ENCODE data around the gene ADI1. TPM values are rescaled to one million over a fixed set of nuclear protein-coding genes. Genes with fewer than 3 reads are reported as not detected.
A peak's percentile ranks its signal among the peaks of the same experiment; 100 is the strongest.

Gene ADI1
- total and polyA plus RNA-seq, 7 experiments from 2014 or later: 26.4 to 73.3 (median 39.6) TPM

DNA sequence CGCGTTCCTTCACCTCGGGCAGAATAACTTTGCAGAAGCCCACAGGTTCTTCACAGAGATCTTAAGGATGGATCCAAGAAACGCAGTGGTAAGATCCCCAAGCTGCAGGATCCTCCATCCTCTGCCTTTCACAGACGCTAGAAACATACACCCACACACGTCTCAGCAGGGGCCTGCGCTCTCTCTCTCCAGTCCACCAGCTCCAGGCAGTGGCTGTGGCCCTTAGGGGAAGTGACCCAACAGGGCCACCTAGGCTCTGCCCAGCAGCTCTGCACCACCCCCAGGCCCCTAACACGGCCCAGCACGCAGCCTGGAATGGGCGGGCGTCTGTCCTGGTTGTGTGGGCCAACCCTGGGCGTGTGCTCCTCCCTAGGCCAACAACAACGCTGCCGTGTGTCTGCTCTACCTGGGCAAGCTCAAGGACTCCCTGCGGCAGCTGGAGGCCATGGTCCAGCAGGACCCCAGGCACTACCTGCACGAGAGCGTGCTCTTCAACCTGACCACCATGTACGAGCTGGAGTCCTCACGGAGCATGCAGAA lies 40.4 kb downstream of the ADI1 start:
- intact Hi-C loops (cut with micrococcal nuclease): no loop called here
- no peak for ATAC-seq
- Histone ChIP-seq H3K27ac (ENCODE audit: low read depth, low read length) (no peak overlapping the region), H3K27me3 (ENCODE audit: control insufficient read depth in 2 of 2, insufficient read depth in 2 of 2, low read length in 2 of 2) (no peaks in the 10 kb centered on the region), H3K9me3 (ENCODE audit: control insufficient read depth in 2 of 3, low read length in 3 of 3) (no peaks in the 10 kb centered on the region), H3K4me3 (ENCODE audit: low read length) (no peak overlapping the region), H3K4me1 (ENCODE audit: control insufficient read depth in 2 of 2, insufficient read depth in 2 of 2, low read length in 2 of 2) (no peaks in the 10 kb centered on the region), H3K36me3 (ENCODE audit: control insufficient read depth in 2 of 3, insufficient read depth in 3 of 3, low read length in 3 of 3) (peaks cover 0 to 58% (median 0%) of the 10 kb centered on the region in 3 experiments)
- Mint-ChIP-seq H3K9me3 (no peaks in the 10 kb centered on the region), H3K27ac (peak overlapping the region in 1 of 9 donors; percentile 38), H3K36me3 (peaks cover 3 to 40% (median 3%) of the 10 kb centered on the region in 5 donors), H3K27me3 (no peaks in the 10 kb centered on the region), H3K4me1 (peaks cover 2 to 39% (median 20%) of the 10 kb centered on the region in 7 donors), H3K4me3 (no peak overlapping the region)
- CTCF ChIA-PET: no interaction called here
- DNase-seq: no peak
- POLR2A ChIA-PET: no interaction called here

DNA sequence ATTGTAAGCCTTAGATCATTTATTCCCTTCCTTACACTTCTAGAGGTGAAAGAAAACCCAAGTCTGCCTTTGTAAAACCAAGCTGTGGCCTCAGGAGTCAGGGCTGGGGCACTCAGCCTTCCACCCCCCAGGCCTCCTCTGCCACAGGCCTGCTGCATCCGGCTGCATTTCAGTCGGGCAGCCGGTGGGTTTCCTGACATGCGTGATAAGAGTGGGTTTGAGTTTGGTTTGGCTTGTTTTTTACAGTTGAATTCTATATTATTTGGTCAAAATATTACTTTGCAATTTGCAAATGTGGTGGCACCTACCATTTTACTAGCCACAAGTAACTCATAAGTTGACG lies 42.4 kb downstream of the ADI1 start:
- Histone ChIP-seq H3K27ac (ENCODE audit: low read depth, low read length) (no peak overlapping the region), H3K9me3 (ENCODE audit: control insufficient read depth in 2 of 3, low read length in 3 of 3) (no peaks in the 10 kb centered on the region), H3K27me3 (ENCODE audit: control insufficient read depth in 2 of 2, insufficient read depth in 2 of 2, low read length in 2 of 2) (no peaks in the 10 kb centered on the region), H3K36me3 (ENCODE audit: control insufficient read depth in 2 of 3, insufficient read depth in 3 of 3, low read length in 3 of 3) (peaks cover 0 to 67% (median 0%) of the 10 kb centered on the region in 3 experiments), H3K4me3 (ENCODE audit: low read length) (no peak overlapping the region), H3K4me1 (ENCODE audit: control insufficient read depth in 2 of 2, insufficient read depth in 2 of 2, low read length in 2 of 2) (no peaks in the 10 kb centered on the region)
- POLR2A ChIA-PET: no interaction called here
- CTCF ChIA-PET: no interaction called here
- no peak for DNase-seq
- H3K4me3 Mint-ChIP-seq: no peak overlapping the region
- intact Hi-C loops (cut with micrococcal nuclease): no loop called here
- H3K27me3 Mint-ChIP-seq: no peaks in the 10 kb centered on the region
- H3K4me1 Mint-ChIP-seq: peaks cover 2 to 25% (median 17%) of the 10 kb centered on the region in 7 donors
- H3K36me3 Mint-ChIP-seq: peaks cover 3 to 53% (median 11%) of the 10 kb centered on the region in 5 donors
- H3K27ac Mint-ChIP-seq: peak overlapping the region in 1 of 9 donors; percentile 46
- no peak for ATAC-seq
- no peaks in the 10 kb centered on the region for H3K9me3 Mint-ChIP-seq

- Mint-ChIP-seq H3K4me3 (no peak overlapping the region), H3K36me3 (peaks cover 3 to 57% (median 11%) of the 10 kb centered on the region in 5 donors), H3K27ac (peak overlapping the region in 3 of 9 donors; percentile 7 to 46 (median 33)), H3K4me1 (peaks cover 2 to 20% (median 17%) of the 10 kb centered on the region in 7 donors), H3K9me3 (no peaks in the 10 kb centered on the region), H3K27me3 (no peaks in the 10 kb centered on the region)
- no peak overlapping the region for H3K27ac ChIP-seq (ENCODE audit: low read depth, low read length)
- DNase-seq (no peak), ATAC-seq (no peak)
- ChIA-PET CTCF (no interaction called here), POLR2A (no interaction called here)
- no peaks in the 10 kb centered on the region for H3K27me3 ChIP-seq (ENCODE audit: control insufficient read depth in 2 of 2, insufficient read depth in 2 of 2, low read length in 2 of 2)
- no peaks in the 10 kb centered on the region for H3K9me3 ChIP-seq (ENCODE audit: control insufficient read depth in 2 of 3, low read length in 3 of 3)
- intact Hi-C loops (cut with micrococcal nuclease): no loop called here
- no peaks in the 10 kb centered on the region for H3K4me1 ChIP-seq (ENCODE audit: control insufficient read depth in 2 of 2, insufficient read depth in 2 of 2, low read length in 2 of 2)
- H3K36me3 ChIP-seq (ENCODE audit: control insufficient read depth in 2 of 3, insufficient read depth in 3 of 3, low read length in 3 of 3): peaks cover 0 to 72% (median 0%) of the 10 kb centered on the region in 3 experiments
- H3K4me3 ChIP-seq (ENCODE audit: low read length): no peak overlapping the region
These were observed 42.9 kb downstream of the ADI1 start for GRCh38 chr2:3476321-3476984.

DNA sequence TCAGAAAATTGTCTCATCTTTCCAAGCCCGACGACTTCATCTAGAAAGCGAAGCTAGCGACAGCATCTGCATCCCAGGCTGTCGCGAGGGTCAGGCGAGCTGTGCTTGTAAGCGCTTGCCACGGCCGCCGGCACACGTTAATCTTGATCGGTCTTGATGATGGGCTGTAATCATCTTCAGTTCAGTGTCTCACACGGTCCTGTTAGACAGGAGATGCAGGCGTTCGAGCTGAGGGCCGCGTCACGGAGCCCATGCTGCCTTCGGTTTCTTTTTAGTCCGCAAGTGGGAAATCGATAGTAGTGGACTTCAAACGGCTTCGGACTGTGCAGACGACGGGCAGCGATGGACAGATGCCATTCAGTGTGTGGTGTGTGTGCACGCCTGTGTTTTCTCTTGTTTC lies 43.6 kb downstream of the ADI1 start:
- H3K27ac ChIP-seq (ENCODE audit: low read depth, low read length): no peak overlapping the region
- H3K9me3 ChIP-seq (ENCODE audit: control insufficient read depth in 2 of 3, low read length in 3 of 3): no peaks in the 10 kb centered on the region
- Mint-ChIP-seq H3K4me1 (peaks cover 2 to 13% (median 11%) of the 10 kb centered on the region in 7 donors), H3K9me3 (no peaks in the 10 kb centered on the region), H3K4me3 (no peak overlapping the region), H3K27me3 (no peaks in the 10 kb centered on the region), H3K36me3 (peaks cover 3 to 61% (median 12%) of the 10 kb centered on the region in 5 donors), H3K27ac (peak overlapping the region in 1 of 9 donors; percentile 7)
- intact Hi-C loops (cut with micrococcal nuclease): no loop called here
- H3K4me1 ChIP-seq (ENCODE audit: control insufficient read depth in 2 of 2, insufficient read depth in 2 of 2, low read length in 2 of 2): no peaks in the 10 kb centered on the region
- H3K36me3 ChIP-seq (ENCODE audit: control insufficient read depth in 2 of 3, insufficient read depth in 3 of 3, low read length in 3 of 3): peaks cover 0 to 78% (median 4%) of the 10 kb centered on the region in 3 experiments
- H3K4me3 ChIP-seq (ENCODE audit: low read length): no peak overlapping the region
- ChIA-PET CTCF (no interaction called here), POLR2A (no interaction called here)
- no peaks in the 10 kb centered on the region for H3K27me3 ChIP-seq (ENCODE audit: control insufficient read depth in 2 of 2, insufficient read depth in 2 of 2, low read length in 2 of 2)
- ATAC-seq: no peak
- DNase-seq: no peak

DNA sequence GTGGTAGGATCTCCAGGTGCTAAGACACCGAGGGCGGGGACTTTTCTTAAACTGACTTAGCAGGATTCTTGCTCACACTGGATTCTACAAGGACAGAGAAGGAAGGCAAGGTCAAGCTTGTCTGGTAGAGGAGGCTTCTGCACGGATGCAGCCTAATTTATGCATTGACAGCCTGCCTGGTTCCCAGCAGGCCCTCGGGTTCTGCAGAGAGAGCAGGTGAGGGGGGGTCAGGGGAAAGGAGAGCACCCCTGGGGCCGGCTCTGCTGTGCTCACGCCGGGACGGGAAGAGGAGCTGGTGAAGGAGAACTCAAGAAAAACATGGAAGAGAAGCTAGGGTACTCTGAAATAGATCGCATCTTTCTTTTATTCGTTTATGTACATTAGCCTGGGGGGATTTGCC lies 46.4 kb downstream of the ADI1 start:
- Histone ChIP-seq H3K4me1 (ENCODE audit: control insufficient read depth in 2 of 2, insufficient read depth in 2 of 2, low read length in 2 of 2) (no peaks in the 10 kb centered on the region), H3K27ac (ENCODE audit: low read depth, low read length) (no peak overlapping the region), H3K36me3 (ENCODE audit: control insufficient read depth in 2 of 3, insufficient read depth in 3 of 3, low read length in 3 of 3) (peaks cover under 1 to 89% (median 6%) of the 10 kb centered on the region in 3 experiments), H3K4me3 (ENCODE audit: low read length) (no peak overlapping the region), H3K9me3 (ENCODE audit: control insufficient read depth in 2 of 3, low read length in 3 of 3) (no peaks in the 10 kb centered on the region), H3K27me3 (ENCODE audit: control insufficient read depth in 2 of 2, insufficient read depth in 2 of 2, low read length in 2 of 2) (no peaks in the 10 kb centered on the region)
- Mint-ChIP-seq H3K4me3 (no peak overlapping the region), H3K36me3 (peaks cover 2 to 62% (median 18%) of the 10 kb centered on the region in 5 donors), H3K4me1 (no peaks in the 10 kb centered on the region), H3K9me3 (no peaks in the 10 kb centered on the region), H3K27me3 (no peaks in the 10 kb centered on the region), H3K27ac (peak overlapping the region in 2 of 9 donors; percentile 23 to 55)
- intact Hi-C loops (cut with micrococcal nuclease): no loop called here
- POLR2A ChIA-PET: no interaction called here
- ATAC-seq: no peak
- CTCF ChIA-PET: interaction anchor here (1.7 kb wide), 1 partner anchor 9 kb away, joined by 7 read pairs; no protein-coding TSS in a partner anchor
- DNase-seq: no peak

- H3K4me3 Mint-ChIP-seq: no peak overlapping the region
These were observed 47.0 kb downstream of the ADI1 start for GRCh38 chr2:3472296-3472695.

More at GRCh38 chr2:3472296-3472695, 47.0 kb downstream of the ADI1 start:
- Histone ChIP-seq H3K9me3 (ENCODE audit: control insufficient read depth in 2 of 3, low read length in 3 of 3) (no peaks in the 10 kb centered on the region), H3K27ac (ENCODE audit: low read depth, low read length) (no peak overlapping the region), H3K36me3 (ENCODE audit: control insufficient read depth in 2 of 3, insufficient read depth in 3 of 3, low read length in 3 of 3) (peaks cover 6 to 90% (median 7%) of the 10 kb centered on the region in 3 experiments), H3K4me1 (ENCODE audit: control insufficient read depth in 2 of 2, insufficient read depth in 2 of 2, low read length in 2 of 2) (no peaks in the 10 kb centered on the region), H3K4me3 (ENCODE audit: low read length) (no peak overlapping the region), H3K27me3 (ENCODE audit: control insufficient read depth in 2 of 2, insufficient read depth in 2 of 2, low read length in 2 of 2) (no peaks in the 10 kb centered on the region)
- Mint-ChIP-seq H3K36me3 (peaks cover 2 to 62% (median 22%) of the 10 kb centered on the region in 5 donors), H3K27me3 (no peaks in the 10 kb centered on the region), H3K9me3 (no peaks in the 10 kb centered on the region), H3K27ac (no peak overlapping the region), H3K4me1 (peaks cover 0 to 3% (median 0%) of the 10 kb centered on the region in 7 donors)
- ATAC-seq: no peak
- intact Hi-C loops (cut with micrococcal nuclease): no loop called here
- DNase-seq: no peak
- ChIA-PET CTCF (no interaction called here), POLR2A (no interaction called here)

All from naive thymus-derived CD4-positive, alpha-beta T cell (primary cell).